ENCODE data around the gene TRPM3.

DNA sequence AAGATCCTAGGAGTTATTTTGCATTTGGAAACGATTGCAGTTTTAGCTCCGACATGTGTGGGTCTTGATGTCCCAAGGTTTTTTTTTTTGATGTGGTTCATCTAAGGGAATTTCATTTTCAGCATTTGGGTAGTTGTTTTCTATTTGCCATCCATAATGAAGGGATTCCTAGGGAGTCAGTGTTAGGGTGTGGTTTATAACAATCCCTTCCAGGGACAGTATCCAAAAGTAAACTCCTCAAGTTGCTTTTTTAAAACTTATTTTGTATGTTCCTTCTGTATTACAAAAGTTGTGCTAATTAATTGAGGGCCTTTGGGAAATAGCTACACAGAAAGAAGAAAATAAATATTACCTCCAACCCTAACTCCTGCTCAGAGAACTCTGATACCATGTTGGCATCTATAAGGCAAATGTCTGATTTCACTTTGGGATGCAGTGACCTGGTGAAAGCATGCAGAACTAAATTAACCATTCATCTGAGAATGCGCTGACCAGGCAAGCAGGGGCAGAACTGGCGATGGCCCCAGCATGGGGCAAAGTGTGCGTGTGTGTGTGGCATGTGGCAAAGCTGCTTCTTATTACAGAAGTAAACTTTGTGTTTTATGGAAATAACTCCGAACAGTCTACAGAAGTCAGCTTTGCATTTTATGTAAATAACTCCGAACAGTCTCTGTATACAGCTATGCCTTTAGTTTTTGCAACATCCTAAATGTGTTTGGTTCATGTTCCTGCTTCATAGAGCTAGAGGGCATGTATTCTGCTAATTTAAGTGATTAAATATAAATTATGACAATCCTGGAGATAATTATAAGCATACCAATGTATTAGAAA is 237.2 kb downstream of the TRPM3 start:
- TF ChIP-seq, protein P1, sequence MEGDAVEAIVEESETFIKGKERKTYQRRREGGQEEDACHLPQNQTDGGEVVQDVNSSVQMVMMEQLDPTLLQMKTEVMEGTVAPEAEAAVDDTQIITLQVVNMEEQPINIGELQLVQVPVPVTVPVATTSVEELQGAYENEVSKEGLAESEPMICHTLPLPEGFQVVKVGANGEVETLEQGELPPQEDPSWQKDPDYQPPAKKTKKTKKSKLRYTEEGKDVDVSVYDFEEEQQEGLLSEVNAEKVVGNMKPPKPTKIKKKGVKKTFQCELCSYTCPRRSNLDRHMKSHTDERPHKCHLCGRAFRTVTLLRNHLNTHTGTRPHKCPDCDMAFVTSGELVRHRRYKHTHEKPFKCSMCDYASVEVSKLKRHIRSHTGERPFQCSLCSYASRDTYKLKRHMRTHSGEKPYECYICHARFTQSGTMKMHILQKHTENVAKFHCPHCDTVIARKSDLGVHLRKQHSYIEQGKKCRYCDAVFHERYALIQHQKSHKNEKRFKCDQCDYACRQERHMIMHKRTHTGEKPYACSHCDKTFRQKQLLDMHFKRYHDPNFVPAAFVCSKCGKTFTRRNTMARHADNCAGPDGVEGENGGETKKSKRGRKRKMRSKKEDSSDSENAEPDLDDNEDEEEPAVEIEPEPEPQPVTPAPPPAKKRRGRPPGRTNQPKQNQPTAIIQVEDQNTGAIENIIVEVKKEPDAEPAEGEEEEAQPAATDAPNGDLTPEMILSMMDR (IDR thresholded peaks at IDR 0.05), result no peak
- TF ChIP-seq POLR2A (IDR thresholded peaks at IDR 0.05), result no peak
